K562 (cell line): Measurements from ENCODE around the gene CT45A9. TPM values are rescaled to one million over a fixed set of nuclear protein-coding genes. Genes with fewer than 3 reads are reported as not detected.

Source experiments
- CUX1 ChIP-seq: fragments of 200-800 bp; sonication (Bioruptor generic); IDR thresholded peaks from 2 replicates; pipeline ENCODE4 v1.6.1; 2016; ENCODE audit warnings: missing genetic modification characterization, missing compliant biosample characterization
- E2F6 ChIP-seq, 2 experiments: IDR thresholded peaks; 2 replicates each; pipeline ENCODE4 v1.6.1; 2011; ENCODE audit warnings: borderline replicate concordance in 1 of 2, control low read depth in 1 of 2, low read depth in 1 of 2, low read length in 1 of 2, mild to moderate bottlenecking in 1 of 2, mixed read lengths in 1 of 2, moderate library complexity in 1 of 2; ENCODE audit not compliant: insufficient read depth in 1 of 2, insufficient read length in 1 of 2, poor library complexity in 1 of 2, severe bottlenecking in 1 of 2; ENCODE audit errors: extremely low read depth in 1 of 2
- EP300 ChIP-seq: IDR thresholded peaks from 2 replicates; pipeline ENCODE4 v1.6.1; 2012; ENCODE audit warnings: low read length, improper control_type of control experiment
- EWSR1 ChIP-seq: fragments of 450-650 bp; IDR thresholded peaks from 2 replicates; pipeline ENCODE4 v1.6.1; 2018; ENCODE audit warnings: borderline replicate concordance, mild to moderate bottlenecking, low read depth, moderate library complexity; ENCODE audit not compliant: partially characterized antibody
- GATA2 ChIP-seq: sonication (generic); formaldehyde crosslinking; IDR thresholded peaks from 2 replicates; pipeline ENCODE4 v1.4.0; 2020; ENCODE audit warnings: mild to moderate bottlenecking, missing genetic modification reagents
- HDAC1 ChIP-seq, 2 experiments: fragments of 450-650 bp; IDR thresholded peaks; 2 replicates each; pipeline ENCODE4 v1.6.1; 2016 to 2017; ENCODE audit warnings: inconsistent platforms in 1 of 2, mild to moderate bottlenecking in 1 of 2, moderate library complexity in 1 of 2
- KAT7 ChIP-seq: sonication (generic); formaldehyde crosslinking; IDR thresholded peaks from 2 replicates; pipeline ENCODE4 v1.8.0; 2022; ENCODE audit warnings: missing genetic modification reagents, mild to moderate bottlenecking, borderline replicate concordance
- KDM1A ChIP-seq, 2 experiments: fragments of 450-650 bp; IDR thresholded peaks; 2 replicates each; pipeline ENCODE4 v1.6.1; 2016; ENCODE audit warnings: mild to moderate bottlenecking in 2 of 2
- KLF16 ChIP-seq: IDR thresholded peaks from 2 replicates; pipeline ENCODE4 v1.6.1; 2016; ENCODE audit warnings: antibody characterized with exemption
- PHB2 ChIP-seq: fragments of 450-650 bp; IDR thresholded peaks from 2 replicates; pipeline ENCODE4 v1.6.1; 2017; ENCODE audit warnings: low read depth
- PML ChIP-seq: IDR thresholded peaks from 2 replicates; pipeline ENCODE4 v1.6.1; 2012; ENCODE audit warnings: low read length, inconsistent platforms
- SIN3B ChIP-seq: fragments of 450-650 bp; IDR thresholded peaks from 2 replicates; pipeline ENCODE4 v1.6.1; 2017; ENCODE audit warnings: low read depth, mild to moderate bottlenecking, moderate library complexity
- TEAD2 ChIP-seq: fragments of 450-650 bp; IDR thresholded peaks from 2 replicates; pipeline ENCODE4 v1.6.1; 2016; ENCODE audit warnings: missing genetic modification characterization, control low read depth, missing compliant biosample characterization
- ZNF316 ChIP-seq: fragments of 450-650 bp; IDR thresholded peaks from 2 replicates; pipeline ENCODE4 v1.6.1; 2016
- ZNF785 ChIP-seq: fragments of 250-450 bp; sonication (Bioruptor Pico); IDR thresholded peaks from 2 replicates; pipeline ENCODE4 v1.4.0; 2020; ENCODE audit warnings: mild to moderate bottlenecking
- polyA plus RNA-seq, 8 experiments: library from polyadenylated mRNA; depleted of rRNA in 4 of 8; stranded (reverse) in 5 of 8; unstranded in 3 of 8; fragments of >200 nt; fragmentation: Nextera tagmentation in 2 of 8; fragmentation: Illumina TruSeq in 1 of 8; extraction: Ambion mirVana in 2 of 8; extraction: Trizol in 1 of 8; gene quantifications; 2 replicates each; pipeline versions ENCODE4 v1.2.1 to v1.2.3, GENCODE V29; 2011 to 2014; ENCODE audit warnings: inconsistent platforms in 1 of 8, missing spikeins in 1 of 8
- total RNA-seq, 7 experiments: library from RNA; depleted of rRNA in 6 of 7; stranded (reverse); fragments of >200 nt in 6 of 7; fragmentation: Illumina TruSeq in 2 of 7; extraction: Trizol in 2 of 7; gene quantifications; 2 replicates each; pipeline versions ENCODE4 v1.2.1 to v1.2.3, GENCODE V29; 2011 to 2021; ENCODE audit warnings: low replicate concordance in 1 of 7
- TF ChIP-seq, protein P1 (sequence below): fragments of 450-650 bp; IDR thresholded peaks from 2 replicates; pipeline ENCODE4 v1.6.1; 2016; ENCODE audit warnings: low read depth, mild to moderate bottlenecking, moderate library complexity
- TF ChIP-seq, protein P2 (sequence below): fragments of 450-650 bp; formaldehyde crosslinking; IDR thresholded peaks from 2 replicates; pipeline ENCODE4 v1.4.0; 2020; ENCODE audit warnings: mild to moderate bottlenecking, moderate library complexity
- TF ChIP-seq, protein P3 (sequence below): IDR thresholded peaks from 2 replicates; pipeline ENCODE4 v1.6.1; 2014; ENCODE audit warnings: antibody characterized with exemption

CT45A9 gene
- total and polyA plus RNA-seq, 9 of the 15 experiments (the other 6 are each of a cell fraction or from before 2014, with no cell fraction given), result 6.5 to 27.7 (median 9.6) TPM; not detected in 4

DNA sequence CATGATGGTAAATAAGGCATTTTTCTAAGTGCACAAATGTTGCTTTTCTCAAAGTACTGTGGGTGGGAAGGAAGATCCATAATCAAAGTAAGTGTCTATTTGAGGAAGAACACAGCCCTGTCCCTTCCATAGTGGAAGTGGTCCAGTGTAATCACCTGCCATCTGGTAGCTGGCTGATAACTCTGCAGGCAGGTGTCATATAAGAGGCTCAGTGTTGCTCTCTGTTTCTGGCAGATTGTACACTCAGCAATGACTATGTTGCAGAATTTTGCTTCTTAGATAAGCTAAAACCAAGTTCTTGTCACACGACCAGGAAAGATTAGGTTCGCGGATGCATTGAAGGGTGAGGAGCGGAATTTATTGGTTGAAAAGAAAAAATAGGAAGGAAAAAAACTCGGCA, 42.8 kb upstream of the CT45A9 start (continued):
- TF ChIP-seq E2F6 (IDR thresholded peaks at IDR 0.05; ENCODE audit: borderline replicate concordance in 1 of 2, extremely low read depth in 1 of 2, insufficient read depth in 1 of 2, insufficient read length in 1 of 2, low read depth in 1 of 2, low read length in 1 of 2, poor library complexity in 1 of 2, severe bottlenecking in 1 of 2), result no peak
- TF ChIP-seq KDM1A (IDR thresholded peaks at IDR 0.05), result peak; percentile 89 to 94
- no peak for TF ChIP-seq KAT7 (CRISPR knock-in tag)
- peak in 1 of 2 experiments; percentile 72; a peak in 2 of 4 replicates for TF ChIP-seq HDAC1 (IDR thresholded peaks at IDR 0.05)
- TF ChIP-seq, protein P1, sequence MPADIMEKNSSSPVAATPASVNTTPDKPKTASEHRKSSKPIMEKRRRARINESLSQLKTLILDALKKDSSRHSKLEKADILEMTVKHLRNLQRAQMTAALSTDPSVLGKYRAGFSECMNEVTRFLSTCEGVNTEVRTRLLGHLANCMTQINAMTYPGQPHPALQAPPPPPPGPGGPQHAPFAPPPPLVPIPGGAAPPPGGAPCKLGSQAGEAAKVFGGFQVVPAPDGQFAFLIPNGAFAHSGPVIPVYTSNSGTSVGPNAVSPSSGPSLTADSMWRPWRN, result peak; percentile 93
- no peak for TF ChIP-seq ZNF785
- TF ChIP-seq SIN3B, result no peak
- TF ChIP-seq EP300, result peak; percentile 90
- peak; percentile 73 for TF ChIP-seq ZNF316
- TF ChIP-seq CUX1, result 0 out of 2 replicates have a peak, but pooled peaks have one; percentile 18
- TF ChIP-seq, protein P2, sequence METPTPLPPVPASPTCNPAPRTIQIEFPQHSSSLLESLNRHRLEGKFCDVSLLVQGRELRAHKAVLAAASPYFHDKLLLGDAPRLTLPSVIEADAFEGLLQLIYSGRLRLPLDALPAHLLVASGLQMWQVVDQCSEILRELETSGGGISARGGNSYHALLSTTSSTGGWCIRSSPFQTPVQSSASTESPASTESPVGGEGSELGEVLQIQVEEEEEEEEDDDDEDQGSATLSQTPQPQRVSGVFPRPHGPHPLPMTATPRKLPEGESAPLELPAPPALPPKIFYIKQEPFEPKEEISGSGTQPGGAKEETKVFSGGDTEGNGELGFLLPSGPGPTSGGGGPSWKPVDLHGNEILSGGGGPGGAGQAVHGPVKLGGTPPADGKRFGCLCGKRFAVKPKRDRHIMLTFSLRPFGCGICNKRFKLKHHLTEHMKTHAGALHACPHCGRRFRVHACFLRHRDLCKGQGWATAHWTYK (CRISPR knock-in tag), result 0 out of 2 replicates have a peak, but pooled peaks have one; percentile 33
- TF ChIP-seq PHB2, result peak; percentile 94
- TF ChIP-seq PML, result peak; percentile 98
- TF ChIP-seq KLF16, result peak; percentile 96
- TF ChIP-seq TEAD2 (tag), result no peak
- peak; percentile 88 for TF ChIP-seq GATA2 (CRISPR knock-in tag)
- TF ChIP-seq, protein P3, sequence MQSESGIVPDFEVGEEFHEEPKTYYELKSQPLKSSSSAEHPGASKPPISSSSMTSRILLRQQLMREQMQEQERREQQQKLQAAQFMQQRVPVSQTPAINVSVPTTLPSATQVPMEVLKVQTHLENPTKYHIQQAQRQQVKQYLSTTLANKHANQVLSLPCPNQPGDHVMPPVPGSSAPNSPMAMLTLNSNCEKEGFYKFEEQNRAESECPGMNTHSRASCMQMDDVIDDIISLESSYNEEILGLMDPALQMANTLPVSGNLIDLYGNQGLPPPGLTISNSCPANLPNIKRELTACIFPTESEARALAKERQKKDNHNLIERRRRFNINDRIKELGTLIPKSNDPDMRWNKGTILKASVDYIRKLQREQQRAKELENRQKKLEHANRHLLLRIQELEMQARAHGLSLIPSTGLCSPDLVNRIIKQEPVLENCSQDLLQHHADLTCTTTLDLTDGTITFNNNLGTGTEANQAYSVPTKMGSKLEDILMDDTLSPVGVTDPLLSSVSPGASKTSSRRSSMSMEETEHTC, result peak; percentile 65
- no peak for TF ChIP-seq EWSR1
